Measurements from ENCODE around the gene PDE1A. TPM values are rescaled to one million over a fixed set of nuclear protein-coding genes. Genes with fewer than 3 reads are reported as not detected.

PDE1A gene
- total RNA-seq, 1 experiment from 2014 or later: 3.1 TPM

DNA sequence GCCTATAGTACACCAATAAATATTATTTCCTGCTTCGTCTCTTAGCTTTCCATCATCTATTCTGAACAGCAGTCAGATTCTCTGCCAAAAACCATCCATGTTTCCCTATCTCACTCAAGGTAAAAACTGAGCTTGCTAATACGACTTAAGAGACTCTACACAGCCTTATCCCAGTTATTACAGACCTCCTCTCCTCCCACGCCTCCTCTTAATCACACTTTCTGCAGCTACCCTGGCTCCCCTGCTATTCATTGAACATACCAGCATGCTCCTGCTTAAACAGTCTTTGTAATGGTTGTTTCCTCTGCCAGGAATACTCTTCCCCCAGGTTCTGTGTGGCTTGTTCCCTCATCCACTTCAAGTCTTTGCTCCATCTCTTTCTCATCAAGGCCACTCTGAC, 81.5 kb downstream of the PDE1A start:
- no peaks in the 10 kb centered on the region for H3K9me3 ChIP-seq (ENCODE audit: low read depth, low read length, poor library complexity, severe bottlenecking)
- TF ChIP-seq EZH2 (IDR thresholded peaks at IDR 0.05; ENCODE audit: borderline replicate concordance, low read depth, low read length, poor library complexity, severe bottlenecking): no peak
- TF ChIP-seq, protein P1, sequence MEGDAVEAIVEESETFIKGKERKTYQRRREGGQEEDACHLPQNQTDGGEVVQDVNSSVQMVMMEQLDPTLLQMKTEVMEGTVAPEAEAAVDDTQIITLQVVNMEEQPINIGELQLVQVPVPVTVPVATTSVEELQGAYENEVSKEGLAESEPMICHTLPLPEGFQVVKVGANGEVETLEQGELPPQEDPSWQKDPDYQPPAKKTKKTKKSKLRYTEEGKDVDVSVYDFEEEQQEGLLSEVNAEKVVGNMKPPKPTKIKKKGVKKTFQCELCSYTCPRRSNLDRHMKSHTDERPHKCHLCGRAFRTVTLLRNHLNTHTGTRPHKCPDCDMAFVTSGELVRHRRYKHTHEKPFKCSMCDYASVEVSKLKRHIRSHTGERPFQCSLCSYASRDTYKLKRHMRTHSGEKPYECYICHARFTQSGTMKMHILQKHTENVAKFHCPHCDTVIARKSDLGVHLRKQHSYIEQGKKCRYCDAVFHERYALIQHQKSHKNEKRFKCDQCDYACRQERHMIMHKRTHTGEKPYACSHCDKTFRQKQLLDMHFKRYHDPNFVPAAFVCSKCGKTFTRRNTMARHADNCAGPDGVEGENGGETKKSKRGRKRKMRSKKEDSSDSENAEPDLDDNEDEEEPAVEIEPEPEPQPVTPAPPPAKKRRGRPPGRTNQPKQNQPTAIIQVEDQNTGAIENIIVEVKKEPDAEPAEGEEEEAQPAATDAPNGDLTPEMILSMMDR (conservative IDR thresholded peaks at IDR 0.05; ENCODE audit: low read depth, low read length): no peak
- BruUV-seq (replicated peaks): no TSS peak
- no peaks in the 10 kb centered on the region for H3K27me3 ChIP-seq (replicated peaks; ENCODE audit: insufficient read depth, low read depth, low read length, poor library complexity)
- no peaks in the 10 kb centered on the region for H3K4me1 ChIP-seq (ENCODE audit: insufficient read depth, low read length, poor library complexity, severe bottlenecking)
- H3K4me3 ChIP-seq (ENCODE audit: low read depth, low read length, poor library complexity, severe bottlenecking): no peak overlapping the region
- CTCF ChIA-PET: no interaction called here
- no peaks in the 10 kb centered on the region for H3K36me3 ChIP-seq (ENCODE audit: insufficient read depth, low read length, poor library complexity, severe bottlenecking)
- POLR2A ChIA-PET (ENCODE audit: low non-redundant PET): no interaction called here
- no peak overlapping the region for H3K27ac ChIP-seq (ENCODE audit: low read depth, low read length, poor library complexity, severe bottlenecking)
- intact Hi-C loops (cut with micrococcal nuclease; ENCODE audit: unreplicated experiment): no loop called here
- DNase-seq (ENCODE audit: low spot score): no peak

DNA sequence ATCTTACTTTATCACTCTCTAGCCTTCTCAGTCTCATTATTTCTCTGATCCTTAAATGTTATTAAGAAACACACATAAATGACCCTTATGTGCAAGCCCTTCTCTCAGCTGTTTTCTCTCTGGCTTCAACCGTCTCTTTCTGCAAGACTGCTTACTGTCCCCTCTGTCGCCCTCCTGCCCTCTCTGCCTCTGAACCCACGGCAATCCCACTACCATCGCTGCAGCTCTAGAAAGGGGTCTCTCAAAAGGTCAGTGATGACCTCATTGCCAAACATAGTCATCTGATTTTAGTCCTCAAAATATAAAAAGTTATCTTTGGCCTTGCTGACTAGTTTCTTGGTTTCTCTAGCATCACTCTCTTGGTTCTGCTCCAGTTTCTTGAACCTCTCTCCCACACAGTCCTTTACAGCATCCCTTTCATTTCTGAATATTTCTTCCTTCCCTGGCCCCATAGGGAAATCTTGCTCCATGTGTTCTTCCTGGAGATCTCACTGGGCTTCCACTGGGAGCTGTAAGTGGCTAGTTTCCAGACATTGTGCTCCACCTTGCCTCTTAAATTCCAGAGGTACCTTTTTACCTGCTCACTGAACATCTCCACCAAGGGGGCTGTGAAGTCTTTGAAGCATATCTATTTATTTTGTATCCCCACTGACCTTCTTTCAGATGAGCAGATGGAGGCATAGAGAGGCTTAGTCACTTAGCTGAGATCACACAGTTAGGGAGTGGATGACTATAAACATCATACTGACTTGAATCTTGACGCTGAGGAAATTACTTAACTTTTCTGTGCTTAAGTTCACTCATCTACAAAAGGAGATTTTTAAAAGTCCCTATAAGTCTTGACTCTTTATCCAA, 96.2 kb downstream of the PDE1A start:
- Histone ChIP-seq H3K4me3 (ENCODE audit: low read depth, low read length, poor library complexity, severe bottlenecking) (no peak overlapping the region), H3K4me1 (ENCODE audit: insufficient read depth, low read length, poor library complexity, severe bottlenecking) (no peaks in the 10 kb centered on the region), H3K27me3 (replicated peaks; ENCODE audit: insufficient read depth, low read depth, low read length, poor library complexity) (no peaks in the 10 kb centered on the region), H3K36me3 (ENCODE audit: insufficient read depth, low read length, poor library complexity, severe bottlenecking) (no peaks in the 10 kb centered on the region), H3K9me3 (ENCODE audit: low read depth, low read length, poor library complexity, severe bottlenecking) (no peaks in the 10 kb centered on the region), H3K27ac (ENCODE audit: low read depth, low read length, poor library complexity, severe bottlenecking) (no peak overlapping the region)
- no TSS peak for BruUV-seq (replicated peaks)
- CTCF ChIA-PET: no interaction called here
- DNase-seq (ENCODE audit: low spot score): no peak
- POLR2A ChIA-PET (ENCODE audit: low non-redundant PET): no interaction called here
- intact Hi-C loops (cut with micrococcal nuclease; ENCODE audit: unreplicated experiment): no loop called here
- TF ChIP-seq EZH2 (IDR thresholded peaks at IDR 0.05; ENCODE audit: borderline replicate concordance, low read depth, low read length, poor library complexity, severe bottlenecking): no peak
- TF ChIP-seq, protein P1 (conservative IDR thresholded peaks at IDR 0.05; ENCODE audit: low read depth, low read length): no peak

DNA sequence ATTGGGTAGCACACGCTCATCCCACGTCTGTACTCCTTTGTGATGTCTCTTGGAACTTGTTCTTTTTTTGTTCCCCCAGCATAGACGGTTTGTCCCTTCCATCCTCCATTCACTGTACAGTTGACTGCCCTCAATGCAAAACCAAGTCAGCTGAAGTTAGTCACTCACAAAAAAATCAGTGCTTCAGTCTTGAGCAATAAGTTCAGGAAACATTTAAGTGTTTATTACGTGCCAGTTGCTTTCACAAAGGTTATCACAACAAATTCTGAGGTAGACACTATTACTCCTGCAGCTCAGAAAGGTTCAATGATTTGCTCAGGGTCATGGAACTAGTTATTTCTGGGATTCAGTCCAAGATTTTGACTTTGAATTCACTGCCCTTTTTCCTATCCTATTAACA, 102.2 kb downstream of the PDE1A start:
- intact Hi-C loops (cut with micrococcal nuclease; ENCODE audit: unreplicated experiment): no loop called here
- no peaks in the 10 kb centered on the region for H3K36me3 ChIP-seq (ENCODE audit: insufficient read depth, low read length, poor library complexity, severe bottlenecking)
- H3K27me3 ChIP-seq (replicated peaks; ENCODE audit: insufficient read depth, low read depth, low read length, poor library complexity): no peaks in the 10 kb centered on the region
- DNase-seq (ENCODE audit: low spot score): no peak
- no TSS peak for BruUV-seq (replicated peaks)
- peaks cover 15% of the 10 kb centered on the region for H3K4me1 ChIP-seq (ENCODE audit: insufficient read depth, low read length, poor library complexity, severe bottlenecking)
- peaks cover 16% of the 10 kb centered on the region for H3K9me3 ChIP-seq (ENCODE audit: low read depth, low read length, poor library complexity, severe bottlenecking)
- no peak overlapping the region for H3K4me3 ChIP-seq (ENCODE audit: low read depth, low read length, poor library complexity, severe bottlenecking)
- POLR2A ChIA-PET (ENCODE audit: low non-redundant PET): no interaction called here
- H3K27ac ChIP-seq (ENCODE audit: low read depth, low read length, poor library complexity, severe bottlenecking): no peak overlapping the region
- CTCF ChIA-PET: no interaction called here
- TF ChIP-seq, protein P1 (conservative IDR thresholded peaks at IDR 0.05; ENCODE audit: low read depth, low read length): no peak
- no peak for TF ChIP-seq EZH2 (IDR thresholded peaks at IDR 0.05; ENCODE audit: borderline replicate concordance, low read depth, low read length, poor library complexity, severe bottlenecking)
